HG03095 (cell line): ENCODE measurements around the gene ZDHHC13.

Source experiments
- ATAC-seq: cut with Tn5 transposase; IDR thresholded peaks from one replicate; pipeline ENCODE4 v1.9.1; 2021; ENCODE audit warnings: moderate library complexity; ENCODE audit not compliant: unreplicated experiment

ZDHHC13 gene, protein sequence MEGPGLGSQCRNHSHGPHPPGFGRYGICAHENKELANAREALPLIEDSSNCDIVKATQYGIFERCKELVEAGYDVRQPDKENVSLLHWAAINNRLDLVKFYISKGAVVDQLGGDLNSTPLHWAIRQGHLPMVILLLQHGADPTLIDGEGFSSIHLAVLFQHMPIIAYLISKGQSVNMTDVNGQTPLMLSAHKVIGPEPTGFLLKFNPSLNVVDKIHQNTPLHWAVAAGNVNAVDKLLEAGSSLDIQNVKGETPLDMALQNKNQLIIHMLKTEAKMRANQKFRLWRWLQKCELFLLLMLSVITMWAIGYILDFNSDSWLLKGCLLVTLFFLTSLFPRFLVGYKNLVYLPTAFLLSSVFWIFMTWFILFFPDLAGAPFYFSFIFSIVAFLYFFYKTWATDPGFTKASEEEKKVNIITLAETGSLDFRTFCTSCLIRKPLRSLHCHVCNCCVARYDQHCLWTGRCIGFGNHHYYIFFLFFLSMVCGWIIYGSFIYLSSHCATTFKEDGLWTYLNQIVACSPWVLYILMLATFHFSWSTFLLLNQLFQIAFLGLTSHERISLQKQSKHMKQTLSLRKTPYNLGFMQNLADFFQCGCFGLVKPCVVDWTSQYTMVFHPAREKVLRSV

DNA sequence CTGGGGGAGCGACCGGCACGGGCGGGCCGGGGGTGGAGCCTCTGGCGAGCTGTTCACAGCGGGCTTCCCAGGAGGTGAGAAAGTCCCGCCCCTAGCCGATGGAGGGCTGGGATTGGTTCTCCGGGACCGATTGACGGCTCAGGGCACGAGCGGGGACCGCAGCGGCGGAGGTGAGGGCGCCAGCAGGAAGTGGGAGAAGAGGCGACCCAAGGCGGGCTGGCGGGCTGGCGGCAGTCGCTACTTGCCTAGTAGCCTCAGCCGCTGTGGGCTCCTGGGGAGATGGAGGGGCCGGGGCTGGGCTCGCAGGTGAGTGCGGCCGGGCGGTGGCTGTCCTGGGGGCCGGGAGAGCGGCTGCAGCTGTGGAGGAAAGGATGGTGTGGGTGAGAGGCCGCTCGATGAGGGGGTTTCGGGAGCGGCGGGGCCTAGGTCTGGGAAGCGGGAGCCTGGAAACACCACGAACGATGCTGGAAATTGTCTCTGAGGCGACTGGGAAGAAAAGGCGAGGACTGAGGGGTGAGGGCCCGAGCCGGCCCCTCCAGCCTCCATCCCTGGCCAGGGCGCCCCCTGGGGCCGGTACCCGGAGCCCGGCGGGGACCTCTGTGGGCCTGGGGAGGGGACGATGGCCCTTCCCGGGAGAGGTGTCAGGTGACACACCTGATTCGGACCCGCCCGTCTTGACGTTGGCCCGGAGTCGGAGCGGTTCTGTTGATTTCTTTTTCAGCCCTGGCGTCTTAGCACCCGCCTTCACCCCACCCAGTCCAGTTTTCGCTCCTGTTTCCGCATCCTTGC is at the start of gene ZDHHC13:
Gene ZDHHC13, plus strand, starts transcription at position 198 of the 789 bp plus-strand sequence. Its CDS starts 82 bp downstream, at position 280.
- ATAC-seq: peak; percentile 99

DNA sequence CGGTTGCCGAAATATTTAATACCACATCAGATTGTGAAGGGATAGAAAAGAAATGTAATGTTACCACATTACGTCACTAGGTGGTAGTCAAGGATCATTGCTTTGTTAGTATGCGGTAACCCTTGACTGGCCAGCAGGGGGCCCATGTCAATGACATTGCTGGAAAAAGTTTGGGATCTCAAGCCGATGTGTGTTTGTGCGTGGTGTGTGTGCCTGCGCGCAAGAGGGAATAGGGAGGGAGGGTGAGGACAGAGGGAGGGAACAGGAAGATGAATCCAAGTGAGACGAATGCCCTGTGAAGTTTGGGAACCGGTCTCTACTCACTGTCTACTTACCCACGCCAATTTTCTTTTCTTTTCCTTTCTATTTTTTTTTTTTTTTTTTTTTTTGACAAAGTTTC is 45.7 kb upstream of the ZDHHC13 start:
- peak; percentile 90 for ATAC-seq

DNA sequence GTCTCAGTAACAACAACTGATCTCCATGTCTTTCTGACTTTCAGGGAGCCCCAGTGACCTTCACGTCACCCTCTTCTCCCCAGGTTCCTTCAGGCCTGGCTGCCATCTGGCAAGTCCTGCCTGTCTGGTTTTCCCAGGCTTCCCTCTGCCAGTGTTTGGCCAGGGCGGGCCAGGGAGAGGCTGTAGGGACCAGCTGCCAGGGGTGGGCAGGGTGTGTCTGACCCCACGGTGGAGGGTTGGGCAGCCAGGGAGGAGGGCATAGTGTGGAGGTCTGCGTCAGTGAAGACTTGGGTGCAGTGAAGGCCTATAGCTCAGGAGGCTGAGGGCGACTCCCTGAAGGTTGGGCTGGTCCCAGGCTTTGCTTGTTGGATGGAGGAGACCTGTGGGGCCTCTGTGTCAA is 44.5 kb upstream of the ZDHHC13 start:
- no peak for ATAC-seq

DNA sequence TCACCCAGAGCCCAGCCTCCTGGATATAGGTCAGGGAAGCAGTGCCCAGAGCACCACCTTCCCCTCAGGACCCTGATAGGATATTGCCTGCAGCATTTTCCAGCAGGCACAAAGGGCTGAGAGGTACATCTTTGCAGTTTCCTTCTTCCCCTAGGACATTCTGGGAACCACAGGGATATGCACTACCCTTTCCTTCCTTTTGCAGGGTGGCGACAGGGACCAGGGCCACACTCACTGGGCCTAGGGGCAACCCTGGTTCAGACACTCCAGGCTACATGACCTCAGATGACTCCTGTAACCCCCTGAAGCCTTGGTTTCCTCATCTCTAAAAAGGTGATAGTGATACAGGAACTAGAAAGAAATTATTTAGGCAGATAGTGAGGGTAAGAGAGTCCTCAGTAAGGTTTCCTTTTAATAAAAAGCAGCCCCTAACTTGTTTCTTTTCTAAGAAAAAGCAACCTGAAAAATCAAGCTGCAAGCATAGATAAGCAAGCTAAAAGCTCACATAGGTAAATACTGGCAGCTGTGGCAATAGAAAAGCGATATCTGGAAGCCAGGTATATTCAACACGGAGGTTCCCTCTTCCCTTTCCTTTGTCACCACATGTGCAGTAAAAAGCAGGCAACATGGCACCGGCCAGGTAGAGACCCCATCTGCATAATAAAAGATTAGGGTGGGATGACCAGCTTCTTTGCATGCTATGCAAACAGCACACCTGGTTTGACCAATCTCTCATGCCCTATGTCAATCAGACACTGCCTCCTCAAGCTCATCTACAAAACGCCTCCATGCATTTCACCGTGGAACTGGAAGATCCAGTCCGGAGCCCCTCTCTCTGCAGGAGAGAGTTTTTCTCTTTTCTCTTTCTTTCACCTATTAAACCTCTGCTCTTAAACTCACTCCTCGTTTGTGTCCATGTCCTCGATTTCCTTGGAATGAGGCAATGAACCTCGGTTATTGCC is 43.2 kb upstream of the ZDHHC13 start:
- ATAC-seq: no peak

DNA sequence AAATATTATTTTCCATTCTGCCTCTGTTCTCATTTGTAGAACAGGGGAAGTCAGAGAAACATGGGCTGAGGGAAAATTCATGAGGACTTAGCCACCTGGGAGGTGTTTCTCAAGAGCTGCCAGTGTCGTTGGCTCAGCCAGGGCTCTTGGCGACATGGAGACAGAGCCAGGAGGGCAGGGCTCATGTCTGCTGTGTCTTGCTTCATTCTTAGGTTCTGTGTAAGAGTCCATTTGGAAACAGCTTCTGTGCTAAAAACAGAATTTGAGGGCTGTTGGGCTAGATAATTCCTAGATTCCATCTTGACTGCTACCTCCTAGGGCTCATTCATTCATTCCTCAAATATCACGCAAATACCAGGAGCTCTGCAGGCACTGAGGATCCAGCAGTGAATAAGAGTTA is 41.3 kb upstream of the ZDHHC13 start:
- ATAC-seq: no peak

DNA sequence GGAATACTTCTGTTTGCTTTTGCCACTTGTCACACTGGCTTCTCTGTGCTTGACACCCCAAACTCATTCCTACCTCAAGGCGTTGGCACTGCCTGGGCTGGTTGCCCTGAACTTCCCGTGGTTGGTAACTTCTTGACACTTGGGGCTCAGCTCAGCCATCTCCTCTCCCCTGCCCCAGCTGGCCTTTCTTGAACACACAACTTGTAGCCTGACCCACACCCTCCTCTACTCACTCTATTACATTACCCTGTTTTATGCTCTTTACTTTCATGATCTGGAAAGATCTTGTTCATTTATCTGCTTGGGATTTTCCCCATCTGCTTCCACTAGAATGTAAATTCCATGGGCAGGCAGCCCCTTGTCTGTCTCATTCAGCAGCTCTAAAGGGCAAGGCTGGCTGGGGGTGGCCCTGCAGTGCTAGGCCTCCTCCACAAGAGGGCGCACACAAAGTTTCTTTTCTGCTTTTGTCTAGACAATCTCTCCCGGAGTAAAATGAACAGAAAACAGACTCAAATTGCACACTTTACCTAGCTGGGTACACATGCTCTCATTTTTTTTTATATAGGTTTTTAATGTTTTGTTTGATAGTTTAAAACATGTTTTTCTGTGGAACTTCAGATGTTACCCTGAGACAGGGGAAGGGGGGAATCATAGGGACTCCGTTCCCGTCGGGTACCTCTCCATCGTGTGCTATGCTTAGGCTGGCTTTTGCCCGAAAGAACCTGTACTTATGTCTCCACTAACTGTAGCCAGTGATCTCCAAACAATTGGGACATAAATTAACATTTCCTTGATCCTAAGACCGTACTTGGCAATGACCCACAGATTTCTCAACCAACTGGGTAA is 40.0 kb upstream of the ZDHHC13 start:
- ATAC-seq: peak; percentile 70

DNA sequence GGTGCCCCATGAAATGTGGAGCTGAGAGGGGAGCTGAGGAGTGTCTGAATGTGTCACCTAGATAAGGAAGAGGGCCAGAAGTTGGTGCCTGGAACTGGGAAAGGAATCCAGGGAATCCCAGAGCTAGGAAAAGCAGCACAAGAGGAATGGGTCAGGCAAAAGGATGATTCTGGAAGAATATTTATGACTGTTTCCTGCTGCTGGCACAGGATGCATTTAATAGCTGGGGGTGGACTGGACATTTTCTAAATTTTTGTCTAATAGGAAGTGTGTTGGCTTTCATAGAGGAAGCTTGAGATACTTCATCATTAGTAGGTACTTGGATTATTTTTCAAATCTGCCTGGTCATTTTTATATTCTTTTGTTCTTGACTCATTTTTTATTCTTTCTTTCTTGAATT is 39.0 kb upstream of the ZDHHC13 start:
- ATAC-seq: no peak

DNA sequence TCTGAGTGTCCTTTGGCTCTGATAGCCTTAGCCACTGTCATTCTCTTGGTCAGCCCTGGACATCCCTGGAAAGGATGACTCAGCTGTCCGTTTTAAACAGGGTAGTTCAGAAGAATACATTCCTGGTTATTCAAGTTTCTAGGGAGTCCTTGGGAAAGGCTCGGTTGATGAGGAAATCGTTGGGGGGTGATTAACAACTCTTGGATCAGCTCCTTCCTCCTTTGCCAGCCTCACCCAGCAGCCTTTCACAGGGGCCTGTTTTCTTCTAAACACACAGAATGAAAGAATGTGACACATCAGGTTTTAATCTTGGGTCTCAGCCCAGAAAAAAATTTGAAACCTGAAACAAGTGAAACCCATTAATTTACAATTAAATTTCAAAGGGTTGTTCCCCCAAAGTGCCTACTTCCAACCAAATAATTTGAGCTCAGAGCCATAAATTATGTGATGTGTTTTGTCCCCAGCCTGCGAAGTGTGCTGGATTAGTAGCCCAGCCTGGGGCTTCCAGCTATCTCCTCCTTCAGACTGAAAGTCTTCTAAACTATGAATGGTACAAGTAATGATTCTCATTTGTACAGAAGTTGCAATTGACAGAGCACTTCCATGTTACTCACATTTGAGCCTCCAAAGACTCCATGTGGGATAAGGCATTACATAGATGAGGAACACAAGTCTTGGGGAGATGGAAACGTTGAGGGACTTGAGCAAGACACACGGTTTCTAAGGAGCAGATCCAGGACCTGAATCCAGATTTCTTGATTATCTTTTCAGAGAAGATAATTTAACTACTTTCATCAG is 37.1 kb upstream of the ZDHHC13 start:
- no peak for ATAC-seq

DNA sequence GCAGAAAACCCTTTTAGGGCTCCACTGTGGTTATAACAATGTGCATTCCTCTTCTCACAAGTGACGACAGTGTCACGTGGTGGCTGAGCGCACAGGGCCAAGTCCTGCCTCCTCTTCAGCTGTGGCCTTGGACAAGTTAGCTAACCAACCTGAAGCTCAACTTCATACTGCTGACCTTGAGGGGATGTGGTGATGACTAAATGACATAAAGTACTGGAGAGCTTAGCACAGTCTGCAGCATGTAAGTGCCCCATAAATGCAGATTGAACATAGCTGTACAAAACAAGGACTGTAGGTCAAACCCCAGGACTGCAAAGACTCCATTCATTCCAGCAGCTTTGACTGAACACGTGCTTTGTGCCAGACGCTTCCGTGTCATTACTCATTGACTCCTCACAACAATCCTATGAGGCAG is 36.4 kb upstream of the ZDHHC13 start:
- no peak for ATAC-seq

DNA sequence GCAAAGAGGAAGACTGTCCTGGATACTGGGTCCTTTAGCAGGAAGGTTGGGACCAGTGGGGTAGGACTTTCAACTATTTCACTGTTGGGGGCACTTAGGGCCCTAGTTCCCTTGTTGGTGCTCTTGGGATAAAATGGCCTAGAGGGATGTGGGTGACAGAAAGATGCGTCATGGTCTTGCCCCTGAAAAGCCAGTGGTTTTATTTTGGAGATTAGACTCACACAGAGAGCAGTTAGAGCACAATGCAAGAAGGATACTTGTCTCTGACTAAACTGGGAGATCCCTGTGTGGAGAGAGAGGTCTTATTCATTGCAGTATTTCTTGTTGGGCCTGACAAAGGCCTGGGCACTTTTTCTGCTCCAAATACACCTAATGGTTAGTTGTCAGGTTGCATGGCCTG is 33.8 kb upstream of the ZDHHC13 start:
- no peak for ATAC-seq

DNA sequence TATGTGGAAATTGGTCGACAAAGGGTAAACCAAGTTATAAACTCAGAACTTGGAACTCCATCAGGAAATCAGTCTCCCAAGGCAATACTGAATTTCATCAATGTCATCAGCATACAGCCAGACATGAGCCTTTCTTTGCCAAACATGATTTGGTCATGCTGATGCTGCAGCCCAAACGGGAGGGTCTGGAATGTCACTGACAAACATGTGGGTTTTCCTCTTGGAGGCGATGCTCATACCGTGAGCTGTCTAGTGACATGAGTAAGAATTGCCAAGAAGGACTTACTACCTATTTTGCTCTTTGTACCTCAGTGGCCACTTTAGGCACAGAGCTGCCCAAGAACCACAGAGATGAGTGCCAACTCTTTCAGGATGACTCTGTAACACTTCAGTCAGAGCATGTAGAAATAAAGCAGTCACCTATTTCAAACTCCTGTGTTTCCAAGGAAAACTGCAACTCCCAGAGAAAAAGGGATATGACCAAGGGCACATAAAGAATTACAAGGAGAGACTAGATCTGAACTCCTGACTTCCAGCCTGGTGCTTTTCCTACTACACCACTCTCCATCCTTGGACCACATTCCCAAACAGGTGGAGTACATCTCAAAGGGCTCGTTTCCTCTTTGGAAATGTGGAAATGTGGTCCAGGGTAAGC is 32.2 kb upstream of the ZDHHC13 start:
- ATAC-seq: no peak

DNA sequence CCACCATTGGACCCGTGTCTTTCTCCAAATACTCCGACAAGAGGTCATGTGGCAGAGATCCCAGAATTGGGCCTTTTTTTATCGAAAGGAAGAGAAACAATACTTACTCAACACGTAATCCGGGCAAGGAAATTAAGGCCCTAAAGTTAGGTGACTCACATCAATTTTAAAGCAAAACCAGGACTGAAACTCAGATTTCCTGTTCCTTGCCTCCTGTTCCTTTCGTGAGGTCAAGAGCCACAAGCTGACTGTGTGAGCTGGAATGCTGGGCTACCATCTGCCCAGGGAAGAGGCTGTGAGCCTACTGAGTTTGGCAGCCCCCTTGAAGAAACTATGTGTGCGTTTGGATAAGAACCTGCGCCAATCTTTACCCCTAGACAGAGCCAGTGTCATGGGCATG is 29.3 kb upstream of the ZDHHC13 start:
- ATAC-seq: no peak

DNA sequence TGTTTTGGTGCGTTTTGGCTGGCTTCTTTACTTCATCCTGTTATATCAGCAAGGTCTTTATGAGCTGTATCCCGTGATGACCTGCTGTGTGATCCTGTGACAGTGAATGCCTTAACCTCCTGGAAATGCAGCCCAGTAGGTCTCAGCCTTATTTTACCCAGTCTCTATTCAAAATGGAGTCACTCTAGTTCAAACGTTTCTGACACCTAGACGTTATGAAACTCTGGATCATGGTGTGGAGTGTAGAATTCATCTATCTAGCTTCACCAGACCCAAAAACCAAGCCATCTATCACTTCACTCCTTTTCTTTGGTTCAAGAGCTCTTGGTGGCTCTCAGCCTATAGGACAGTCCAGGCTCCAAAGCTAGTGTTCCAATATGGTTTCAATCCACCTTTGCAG is 28.2 kb upstream of the ZDHHC13 start:
- ATAC-seq: no peak

DNA sequence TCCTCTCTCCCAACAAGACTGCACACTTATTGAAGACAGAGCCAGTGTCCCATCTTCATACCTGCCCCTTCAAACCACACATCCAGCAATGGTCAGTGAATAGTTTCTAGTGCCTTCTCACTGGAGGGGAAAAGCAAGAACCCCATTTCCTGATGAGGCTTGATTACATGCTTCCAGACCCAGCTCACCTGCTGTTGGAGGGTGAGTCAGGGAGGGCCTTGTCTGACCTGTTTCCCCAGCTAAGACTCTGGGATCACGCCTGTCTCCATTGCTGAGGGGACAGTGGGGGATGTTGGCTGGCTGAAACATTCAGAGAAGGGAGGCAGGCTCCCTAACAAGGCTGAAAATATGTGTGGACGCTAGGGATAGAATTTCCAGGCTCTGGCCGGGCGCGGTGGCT is 27.5 kb upstream of the ZDHHC13 start:
- no peak for ATAC-seq

DNA sequence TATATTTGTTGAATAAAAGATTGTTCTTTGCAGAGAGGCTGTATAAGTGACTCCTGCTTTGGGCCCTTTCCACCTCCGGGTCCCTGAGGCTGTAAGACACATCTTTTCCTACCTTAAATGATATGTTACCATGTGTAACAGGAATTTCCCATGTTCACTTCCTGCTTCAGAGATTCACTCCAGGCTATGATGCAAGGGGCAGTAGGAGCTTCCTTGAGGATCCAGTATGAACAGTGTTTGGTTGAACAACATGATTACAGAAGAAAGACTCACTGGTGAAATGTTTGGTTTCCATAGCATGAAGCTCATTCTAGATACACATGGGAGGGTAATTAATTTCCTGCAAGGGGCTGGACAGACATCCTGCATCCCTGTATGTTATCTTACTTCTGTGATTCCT is 25.6 kb upstream of the ZDHHC13 start:
- no peak for ATAC-seq

DNA sequence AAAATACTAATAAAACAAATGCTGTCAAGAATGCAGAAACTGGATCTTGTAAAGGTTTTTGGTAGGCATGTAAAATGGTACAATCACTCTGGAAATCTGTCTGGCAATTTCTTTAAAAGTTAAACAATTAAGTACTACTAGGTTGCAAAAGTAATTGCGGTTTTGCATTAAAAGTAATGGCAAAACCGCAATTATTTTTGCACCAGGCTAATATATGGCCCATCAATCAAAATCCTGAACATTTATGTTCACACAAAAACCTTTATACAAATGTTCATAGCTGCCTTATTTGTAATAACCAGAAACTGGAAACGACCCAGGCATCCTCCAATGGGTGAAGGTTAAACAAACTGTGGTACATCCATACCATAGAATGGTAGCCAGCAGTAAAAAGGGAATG is 24.6 kb upstream of the ZDHHC13 start:
- ATAC-seq: no peak

DNA sequence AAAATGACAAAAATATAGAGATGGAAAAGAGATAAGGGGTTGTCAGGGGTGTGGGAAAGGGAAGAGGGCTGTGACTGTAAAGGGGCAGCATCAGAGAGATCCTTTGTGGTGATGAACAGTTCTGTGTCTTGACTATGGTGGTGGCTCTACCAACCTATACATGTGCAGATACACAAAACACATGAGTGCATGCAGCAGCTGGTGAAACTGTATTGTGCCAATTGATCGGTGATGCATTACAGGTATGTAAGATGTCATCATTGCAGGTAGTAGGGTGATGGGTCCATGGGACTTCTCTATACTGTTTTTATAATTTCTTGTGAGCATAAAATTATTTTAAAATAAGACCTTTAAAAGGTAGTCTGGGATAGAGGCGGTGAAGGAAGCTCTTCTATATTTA is 24.1 kb upstream of the ZDHHC13 start:
- ATAC-seq: no peak

DNA sequence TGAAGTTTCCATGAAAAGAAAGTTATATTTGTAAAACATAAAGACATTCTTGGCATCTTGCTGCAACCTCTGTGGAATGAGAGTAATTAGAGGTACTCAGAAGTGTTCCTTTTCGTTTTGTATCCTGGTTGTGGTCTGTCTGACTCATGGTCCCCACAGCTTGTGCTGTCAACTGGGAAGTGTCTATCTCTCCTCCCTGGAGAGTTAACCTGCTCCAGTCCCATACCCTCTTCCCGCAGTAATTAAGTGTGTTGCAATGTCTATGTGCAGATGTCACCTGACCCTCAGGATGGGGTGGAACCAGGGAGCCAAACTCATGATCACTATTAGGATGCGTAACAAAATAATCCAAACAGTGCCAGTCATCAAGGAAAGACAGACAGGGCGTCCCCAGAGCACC is 23.0 kb upstream of the ZDHHC13 start:
- ATAC-seq: no peak
